Activated gamma-delta T cell treated with Interleukin-2 at 50 U/mL for 16 hours (primary cell): ENCODE data around the gene COX7B.

Experiments used
- DNase-seq: peaks from one replicate; pipeline ENCODE4 v3.0.0-alpha.2; 2020

COX7B gene

GRCh38 chrX:77945910-77946545 lies 46.8 kb downstream of the COX7B start:
- DNase-seq = no peak

DNA sequence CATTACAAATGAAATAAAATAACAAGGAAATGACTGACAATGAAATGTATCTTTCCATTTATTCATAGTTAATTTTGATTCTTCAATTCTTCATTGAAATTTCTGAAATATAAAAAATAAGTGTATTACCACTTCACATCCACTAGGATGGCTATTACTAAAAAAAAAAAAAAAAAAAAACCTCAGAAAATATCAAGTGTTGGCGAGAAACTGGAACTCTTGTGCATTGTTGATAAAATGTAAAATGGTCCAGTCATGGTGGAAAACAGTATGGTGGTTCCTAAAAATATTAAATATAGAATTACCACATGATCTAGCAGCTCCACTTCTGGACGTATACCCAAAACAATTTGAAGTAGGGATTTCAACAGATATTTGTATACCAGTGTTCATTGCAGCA lies 47.3 kb downstream of the COX7B start:
- DNase-seq = no peak

DNA sequence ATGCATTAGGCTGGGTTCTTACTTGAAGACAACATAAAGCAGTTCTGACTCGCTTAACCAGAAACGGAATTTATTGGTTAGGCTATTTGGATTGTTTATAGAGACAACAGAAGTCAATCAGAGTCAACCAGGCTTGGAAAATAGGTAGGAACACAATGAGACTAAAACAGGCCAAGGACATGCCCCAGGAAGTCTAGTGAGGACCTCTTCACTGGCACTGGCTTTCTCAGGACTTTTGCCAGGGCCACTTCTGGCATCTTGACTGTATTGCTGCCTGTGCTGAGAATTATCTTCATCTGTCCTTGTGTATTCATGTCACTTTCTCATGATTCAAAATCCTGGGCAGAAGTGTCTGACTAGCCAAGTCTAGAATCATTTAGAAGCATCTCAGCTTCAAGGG lies 50.6 kb downstream of the COX7B start:
- no peak for DNase-seq

- DNase-seq = no peak
These were observed 52.9 kb downstream of the COX7B start for GRCh38 chrX:77952173-77952572.

DNA sequence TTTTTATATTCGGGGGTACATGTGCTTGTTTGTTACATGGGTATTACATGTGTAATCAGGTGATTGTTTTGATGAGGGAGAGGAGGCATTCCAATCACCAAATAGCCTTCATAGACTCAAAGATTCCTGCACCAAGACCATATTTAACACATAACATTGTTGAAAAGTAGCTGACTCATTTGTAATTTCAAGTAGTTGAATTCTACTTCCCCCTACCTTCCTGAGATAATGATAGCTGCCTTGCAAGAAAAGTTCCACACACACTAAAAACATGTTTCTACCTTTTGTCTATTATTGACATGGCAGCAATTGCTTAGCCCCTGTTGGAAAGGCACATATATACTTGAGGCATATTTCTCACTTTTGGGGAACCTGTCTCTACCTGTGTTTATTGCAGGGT lies 54.0 kb downstream of the COX7B start:
- DNase-seq = no peak

GRCh38 chrX:77953708-77954107 lies 54.4 kb downstream of the COX7B start:
- DNase-seq = no peak
